Measurements from ENCODE around the gene RNASEH1.

RNASEH1 gene, protein sequence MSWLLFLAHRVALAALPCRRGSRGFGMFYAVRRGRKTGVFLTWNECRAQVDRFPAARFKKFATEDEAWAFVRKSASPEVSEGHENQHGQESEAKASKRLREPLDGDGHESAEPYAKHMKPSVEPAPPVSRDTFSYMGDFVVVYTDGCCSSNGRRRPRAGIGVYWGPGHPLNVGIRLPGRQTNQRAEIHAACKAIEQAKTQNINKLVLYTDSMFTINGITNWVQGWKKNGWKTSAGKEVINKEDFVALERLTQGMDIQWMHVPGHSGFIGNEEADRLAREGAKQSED

DNA sequence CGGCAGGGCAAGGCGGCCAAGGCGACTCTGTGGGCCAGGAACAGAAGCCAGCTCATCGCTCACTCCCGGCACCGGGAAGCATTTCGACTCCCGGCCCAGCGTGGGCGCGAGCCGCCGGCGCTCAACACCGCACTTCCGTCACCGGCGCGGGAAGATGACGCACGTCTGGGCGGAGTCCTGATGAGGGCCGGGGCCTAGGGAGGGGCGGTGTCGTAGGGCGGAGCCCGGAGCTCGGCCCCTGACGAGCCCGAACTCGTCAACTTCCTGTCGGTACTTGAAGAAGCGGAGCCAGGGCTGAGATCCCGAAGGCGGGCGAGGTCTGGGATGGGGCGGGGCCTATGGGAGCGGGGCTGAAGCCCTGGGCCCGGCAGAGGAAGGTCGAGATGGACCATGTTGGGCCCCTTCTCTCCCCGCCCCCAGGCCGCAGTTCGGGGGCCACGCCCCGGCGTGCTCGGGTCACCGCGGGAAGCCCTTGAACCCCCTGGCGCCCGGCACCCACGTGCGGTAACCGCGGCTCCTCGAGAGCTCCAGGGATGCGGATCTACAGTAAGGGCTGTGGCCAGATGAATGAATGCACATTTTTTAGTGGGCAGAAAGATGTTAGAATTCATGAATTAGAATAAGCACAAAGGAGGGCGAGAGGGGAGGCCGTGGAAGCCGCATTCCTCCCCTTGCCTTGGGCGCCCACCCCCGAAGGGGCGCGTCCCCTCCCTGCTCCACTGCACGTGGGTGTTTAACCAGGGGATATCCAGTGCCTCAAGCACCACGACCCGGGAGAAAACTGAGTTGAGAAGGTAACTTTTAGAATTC lies at the start of gene RNASEH1:
Gene RNASEH1 (minus strand): TSS at position 129 of the 810 bp plus-strand sequence. CDS start 73 bp downstream, at position 56.
- peak; percentile 96 for DNase-seq

DNA sequence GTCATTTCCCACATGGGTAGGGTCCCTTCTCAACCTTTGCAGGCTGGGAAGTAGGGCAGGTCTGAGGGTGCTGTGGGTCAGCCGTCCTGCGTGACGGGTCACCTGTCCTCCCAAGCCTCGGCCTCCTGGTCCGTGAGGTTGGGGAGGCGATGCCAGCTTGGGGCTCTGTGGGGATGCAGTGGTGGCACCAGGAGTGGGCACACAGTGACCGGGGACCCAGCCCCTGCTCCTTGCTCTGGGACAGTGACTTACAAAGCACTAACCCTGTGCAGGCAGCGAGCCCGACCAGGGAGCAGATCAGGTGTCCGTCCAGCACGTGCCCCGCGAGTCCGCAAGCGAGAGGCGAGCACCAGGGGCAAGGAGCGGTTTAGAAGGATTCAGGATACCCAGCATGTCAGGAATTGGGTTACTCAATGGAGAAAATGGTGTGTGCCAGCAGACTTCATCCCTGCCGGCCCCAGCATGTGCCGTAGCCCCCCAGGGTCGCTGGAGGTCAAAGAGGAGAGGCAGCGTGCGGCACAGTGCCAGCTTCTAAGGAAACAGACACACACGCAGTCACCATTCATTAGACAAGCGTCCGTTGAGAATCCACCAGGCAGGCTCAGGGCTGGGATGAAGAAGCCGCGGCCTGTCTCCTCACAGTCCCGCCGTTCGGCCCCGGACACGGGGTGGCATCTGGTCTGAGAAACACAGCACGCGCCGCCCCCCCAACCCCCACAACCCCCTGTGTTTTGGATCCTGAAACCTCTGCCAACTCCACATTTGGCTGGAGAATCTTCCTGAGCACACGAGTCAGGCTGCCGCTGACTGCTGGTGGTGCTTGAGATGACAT lies 48.5 kb upstream of the RNASEH1 start:
- no peak for DNase-seq

DNA sequence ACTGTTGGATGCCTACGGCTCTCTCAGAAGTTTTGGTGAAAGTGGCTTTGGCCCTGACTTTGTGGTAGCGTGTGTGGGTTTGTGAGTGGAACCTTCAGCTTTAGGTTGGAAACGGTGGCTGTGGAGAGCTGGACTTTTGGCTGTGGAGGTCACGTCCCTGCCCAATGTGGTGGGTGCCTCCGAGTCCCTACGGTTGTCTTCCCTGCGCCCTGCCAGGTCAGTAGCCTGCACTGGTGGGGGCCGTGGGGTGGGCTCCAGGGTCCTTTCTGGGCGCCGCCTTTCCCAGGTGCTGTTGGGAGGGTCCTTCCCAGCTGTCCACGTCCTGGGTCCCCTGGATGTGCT lies 47.9 kb upstream of the RNASEH1 start:
- no peak for DNase-seq

DNA sequence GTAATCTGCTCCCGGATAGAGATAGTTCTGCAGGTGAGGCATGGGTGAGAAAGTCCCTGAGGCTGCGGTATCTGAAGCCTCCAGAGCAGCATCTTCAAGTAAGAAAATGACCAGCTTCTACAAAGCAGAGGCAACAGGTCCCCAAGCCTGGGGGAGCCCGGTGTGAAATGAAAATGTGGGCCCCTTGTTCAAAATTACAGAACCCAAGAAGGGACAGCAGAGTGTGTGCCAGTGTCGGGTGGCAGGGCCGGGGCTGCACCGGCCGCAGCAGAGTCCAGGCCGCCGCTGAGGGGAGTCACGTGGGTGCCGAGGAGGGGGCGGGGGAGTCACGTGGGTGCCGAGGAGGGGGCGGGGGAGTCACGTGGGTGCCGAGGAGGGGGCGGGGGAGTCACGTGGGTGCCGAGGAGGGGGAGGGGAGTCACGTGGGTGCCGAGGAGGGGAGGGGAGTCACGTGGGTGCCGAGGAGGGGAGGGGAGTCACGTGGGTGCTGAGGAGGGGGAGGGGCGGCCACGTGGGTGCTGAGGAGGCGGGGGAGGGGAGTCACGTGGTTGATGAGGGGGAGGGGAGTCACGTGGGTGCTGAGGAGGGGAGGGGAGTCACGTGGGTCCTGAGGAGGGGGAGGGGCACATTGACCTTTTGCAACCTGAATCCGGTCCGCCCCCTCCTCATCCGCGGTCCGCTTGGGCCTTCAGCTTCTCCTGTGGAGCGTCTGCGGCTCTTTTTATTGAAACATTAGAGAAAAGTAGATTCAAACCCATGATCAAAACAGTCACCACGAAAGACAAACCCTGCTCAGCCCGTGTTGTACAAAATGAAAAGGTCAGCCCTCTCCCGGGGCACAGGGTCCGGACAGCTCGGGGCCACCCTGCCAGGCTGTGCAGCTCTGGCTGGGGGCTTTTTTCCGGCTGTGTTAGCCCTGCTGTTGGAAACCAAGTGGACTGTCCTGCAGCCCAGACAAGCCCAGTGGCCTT lies 47.1 kb upstream of the RNASEH1 start:
- DNase-seq: peak; percentile 64

DNA sequence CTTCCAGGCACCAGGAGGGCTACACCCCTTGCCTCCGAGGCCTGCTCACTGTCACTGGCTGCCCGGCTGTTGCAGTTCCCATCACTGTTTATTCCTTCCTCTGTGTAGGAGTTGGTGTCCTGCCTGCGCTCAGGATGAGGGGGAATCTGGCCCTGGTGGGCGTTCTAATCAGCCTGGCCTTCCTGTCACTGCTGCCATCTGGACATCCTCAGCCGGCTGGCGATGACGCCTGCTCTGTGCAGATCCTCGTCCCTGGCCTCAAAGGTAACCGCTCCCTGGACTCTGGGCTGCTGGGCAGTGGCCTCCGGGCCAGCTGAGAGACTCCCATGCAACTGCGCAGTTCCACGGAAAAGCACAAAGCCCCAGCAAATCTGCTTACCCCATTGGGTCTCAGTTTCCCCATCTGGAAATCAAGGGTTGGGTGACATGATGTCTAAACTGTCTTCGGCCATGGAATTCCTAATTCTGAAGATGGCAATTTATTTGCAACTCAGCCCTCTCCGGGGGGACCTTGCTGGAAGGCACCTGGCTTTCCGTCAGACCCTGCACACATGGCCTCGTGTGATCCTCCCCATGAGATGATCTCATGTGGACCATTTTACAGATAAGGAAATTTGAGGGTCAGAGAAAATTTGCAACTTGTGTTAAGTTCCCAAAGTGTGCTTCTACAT lies 46.2 kb upstream of the RNASEH1 start:
- DNase-seq: no peak

DNA sequence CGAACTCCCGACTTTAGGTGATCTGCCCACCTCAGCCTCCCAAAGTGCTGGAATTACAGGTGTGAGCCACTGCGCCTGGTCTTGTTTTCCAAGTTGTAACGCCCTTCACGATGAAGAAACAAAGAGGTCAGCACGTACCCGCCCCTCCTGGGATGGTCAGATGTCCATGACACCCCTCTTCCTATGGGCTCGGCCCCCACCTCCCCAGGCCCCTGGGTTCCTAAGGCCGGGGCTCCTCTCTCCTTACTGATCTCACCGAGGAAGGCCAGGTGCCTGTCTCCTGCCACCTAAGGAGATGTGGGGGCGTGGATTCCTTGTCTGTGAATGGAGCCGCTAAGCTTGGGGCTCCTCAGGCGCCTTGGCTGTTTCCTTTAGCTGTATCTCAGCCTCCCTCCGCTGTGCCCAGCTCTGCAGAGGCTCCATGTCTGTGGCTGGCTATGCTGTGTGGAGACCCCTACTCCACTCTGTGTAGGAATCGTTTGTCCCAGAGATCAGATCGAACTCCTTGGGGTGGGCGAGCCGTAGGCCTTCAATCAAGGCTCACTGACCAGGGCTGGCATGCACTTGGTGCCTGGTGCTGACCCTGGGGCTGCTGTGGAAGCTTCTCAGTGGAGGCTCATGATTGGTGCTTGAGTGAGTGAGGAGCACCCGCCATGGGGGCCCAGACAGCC lies 45.5 kb upstream of the RNASEH1 start:
- DNase-seq: no peak

DNA sequence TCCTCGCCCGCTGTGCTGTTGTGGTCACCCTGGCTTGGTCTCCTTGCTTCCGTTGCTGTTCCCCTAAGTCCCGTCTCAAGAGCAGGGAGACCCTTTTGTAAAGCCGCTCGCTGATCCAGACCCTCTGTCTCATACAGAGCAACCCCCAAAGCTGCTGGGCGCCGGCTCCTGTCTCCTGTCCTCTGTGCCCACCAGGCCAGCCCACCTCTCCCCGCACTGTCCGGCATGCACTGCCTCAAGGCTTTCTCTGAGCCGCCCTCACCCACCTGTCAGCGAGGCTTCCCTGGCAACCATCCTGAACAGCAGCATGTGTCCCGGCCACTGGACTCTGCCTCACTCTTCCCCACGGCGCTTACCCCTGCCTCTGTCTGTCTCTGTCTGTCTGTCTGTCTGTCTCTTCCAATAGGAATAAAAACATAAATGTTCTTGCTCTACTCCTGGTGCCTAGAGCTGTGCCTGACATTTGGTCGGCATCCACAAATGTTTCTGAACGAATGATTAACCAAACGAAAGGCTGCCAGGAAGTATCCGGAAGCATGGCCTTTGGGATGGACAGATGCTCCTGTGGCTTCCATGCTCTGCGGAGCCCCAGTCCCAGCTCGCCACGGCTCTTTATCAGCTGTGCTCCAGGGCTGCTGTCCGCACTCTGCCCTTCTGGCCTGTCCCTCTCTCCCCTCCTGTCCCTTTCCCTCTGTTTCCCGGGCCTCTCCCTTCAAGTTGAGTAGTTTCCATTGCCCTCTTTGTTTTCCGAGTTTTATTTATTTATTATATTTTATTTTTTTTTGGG lies 44.6 kb upstream of the RNASEH1 start:
- DNase-seq: no peak

DNA sequence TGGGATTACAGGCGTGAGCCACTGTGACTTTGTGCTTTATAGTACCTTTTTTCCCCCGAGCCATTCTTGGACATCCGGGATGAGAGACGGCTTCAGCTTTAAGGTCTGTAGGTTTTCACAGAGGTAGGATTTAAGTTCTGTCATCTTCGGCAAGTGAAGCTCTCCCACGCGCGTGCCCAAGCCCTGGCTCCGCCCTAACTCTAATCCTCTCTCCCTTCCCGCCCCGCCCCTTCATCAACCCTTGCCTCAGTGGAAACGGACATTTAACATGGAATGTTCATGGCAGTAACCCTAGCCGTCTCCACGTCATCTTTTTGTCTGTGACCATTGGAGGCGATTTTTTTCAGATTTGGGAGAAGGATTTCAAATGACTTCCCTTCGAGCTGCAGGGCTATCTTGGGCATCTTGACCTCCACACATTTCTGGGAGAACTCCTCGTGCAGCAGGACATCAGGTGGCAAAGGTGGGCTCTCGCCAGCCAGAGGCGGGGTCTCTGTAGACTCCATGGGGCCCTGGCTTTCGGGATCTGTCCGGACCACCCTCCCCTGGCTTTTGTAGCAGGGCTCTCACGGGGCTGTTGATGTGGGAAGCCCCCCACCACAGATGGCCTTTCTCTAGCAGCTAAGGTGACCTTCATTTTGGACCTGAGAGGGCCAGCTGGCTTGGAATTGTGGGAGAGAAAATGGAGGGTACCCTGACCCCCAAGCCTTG lies 43.6 kb upstream of the RNASEH1 start:
- DNase-seq: no peak

DNA sequence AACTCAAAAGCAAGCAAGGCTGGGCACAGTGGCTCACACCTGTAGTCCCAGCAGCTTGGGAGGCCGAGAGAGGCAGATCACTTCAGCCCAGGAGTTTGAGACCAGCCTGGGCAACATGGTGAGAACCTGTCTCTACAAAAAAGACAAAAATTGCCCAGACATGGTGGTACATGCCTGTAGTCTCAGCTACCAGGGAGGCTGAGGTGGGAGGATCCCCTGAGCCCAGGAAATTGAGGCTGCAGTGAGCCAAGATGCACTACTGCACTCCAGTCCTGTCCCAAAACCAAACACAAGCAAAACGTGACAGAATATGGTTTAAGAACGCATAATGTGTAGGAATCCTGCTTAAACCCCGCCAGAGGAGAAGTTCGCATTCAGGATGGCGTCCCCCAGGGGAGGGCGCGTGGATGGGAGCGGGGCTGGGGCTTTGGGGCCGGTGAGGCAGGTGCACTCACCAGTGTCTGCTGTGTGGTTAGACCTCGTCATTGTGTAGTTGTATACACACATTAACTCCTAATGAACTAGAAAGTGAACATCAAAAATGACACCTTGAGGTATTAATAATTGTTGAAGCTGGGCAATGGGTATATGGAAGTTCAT lies 42.2 kb upstream of the RNASEH1 start:
- DNase-seq: no peak

DNA sequence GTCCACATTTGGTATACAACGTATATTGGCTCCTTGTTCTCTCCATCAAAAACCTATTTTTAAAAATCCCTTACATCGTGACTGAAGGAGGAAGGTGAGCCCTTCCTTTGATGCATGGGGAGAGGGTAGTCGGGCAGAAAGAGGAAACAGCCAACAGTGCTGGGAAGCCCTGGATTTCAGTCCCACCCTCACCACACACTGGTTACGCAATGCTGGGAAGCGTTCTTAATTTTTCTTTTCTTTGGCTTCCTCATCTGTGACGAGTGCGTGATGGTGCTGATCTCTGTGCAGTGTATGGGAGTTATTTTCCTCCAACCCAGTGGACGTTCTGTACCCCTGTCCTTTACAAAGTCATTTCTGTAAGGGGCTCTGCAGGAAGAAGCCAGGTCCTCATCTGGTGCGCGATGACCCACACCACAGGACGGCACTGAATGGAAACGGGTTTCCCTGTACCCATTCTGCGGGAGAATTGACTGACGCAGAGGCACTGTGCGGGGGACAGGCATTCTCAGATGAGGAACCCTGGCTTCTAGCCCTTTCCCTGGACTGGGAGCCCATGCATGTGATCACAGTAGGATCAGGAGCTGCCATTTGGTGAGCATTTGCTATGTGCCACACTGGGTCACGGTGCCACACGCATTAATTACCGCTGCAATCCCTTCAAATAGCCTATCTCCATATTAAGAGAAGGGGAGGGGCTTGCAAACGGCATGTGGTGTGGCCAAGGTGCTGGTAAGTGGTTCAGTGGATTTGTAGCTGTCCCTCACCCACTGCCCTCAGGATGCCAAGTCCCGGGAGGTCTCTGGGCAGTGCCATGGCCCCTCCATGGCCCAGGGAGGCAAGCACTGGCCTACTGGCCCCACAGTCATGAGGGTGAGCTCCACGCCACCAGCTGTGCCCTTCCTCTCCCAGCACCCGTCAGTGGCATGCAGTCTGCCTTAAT lies 41.0 kb upstream of the RNASEH1 start:
- no peak for DNase-seq

DNA sequence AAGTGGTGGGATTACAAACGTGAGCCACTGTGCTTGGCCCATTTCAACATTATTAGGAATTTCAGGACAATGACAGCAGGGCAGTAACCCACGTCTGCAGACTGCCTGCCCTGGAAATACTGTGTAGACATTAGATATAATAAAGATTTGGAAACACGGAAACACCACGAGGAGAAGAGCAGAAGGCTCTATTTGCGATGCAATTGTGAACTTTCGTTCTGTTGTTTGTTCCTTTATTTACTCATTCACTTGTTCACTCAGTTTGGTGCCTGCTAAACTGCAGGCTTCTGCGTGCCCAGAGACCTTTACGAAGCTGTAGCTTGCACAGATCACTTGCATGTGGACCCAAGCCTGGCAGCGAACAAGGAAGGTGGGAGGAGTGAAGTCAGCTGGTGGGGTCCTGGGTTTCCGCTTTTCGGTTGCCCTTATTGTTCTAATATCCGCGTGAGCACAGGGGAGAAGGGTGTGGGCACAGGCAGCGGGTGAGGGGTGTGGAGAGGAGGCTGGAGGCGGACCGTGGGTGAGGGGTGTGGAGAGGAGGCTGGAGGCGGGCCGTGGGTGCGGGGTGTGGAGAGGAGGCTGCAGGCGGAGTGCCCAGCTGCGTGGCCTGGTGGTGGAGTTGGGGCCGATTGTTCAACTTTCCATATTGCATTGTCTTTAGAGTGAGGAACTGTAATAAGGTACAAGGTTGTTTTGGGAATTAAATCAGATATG lies 40.2 kb upstream of the RNASEH1 start:
- no peak for DNase-seq

DNA sequence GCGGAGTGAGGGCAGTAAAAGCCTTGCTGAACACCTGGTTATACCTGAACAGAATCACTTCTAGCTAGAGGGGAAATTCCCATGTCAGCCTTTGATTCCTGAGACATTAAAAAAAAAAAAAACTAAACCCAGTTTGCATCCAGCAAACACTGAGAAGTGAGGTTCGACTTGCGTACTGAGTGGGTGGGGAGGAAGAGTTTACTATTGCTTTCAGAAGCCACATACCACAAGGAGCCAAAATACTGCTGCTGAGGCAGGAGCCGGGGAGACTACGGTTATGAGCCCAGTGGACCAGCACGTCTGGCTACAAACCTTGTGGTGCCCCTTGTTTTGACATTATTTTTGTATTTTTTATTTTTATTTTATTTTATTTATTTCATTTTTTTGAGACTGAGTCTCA lies 39.4 kb upstream of the RNASEH1 start:
- DNase-seq: no peak

DNA sequence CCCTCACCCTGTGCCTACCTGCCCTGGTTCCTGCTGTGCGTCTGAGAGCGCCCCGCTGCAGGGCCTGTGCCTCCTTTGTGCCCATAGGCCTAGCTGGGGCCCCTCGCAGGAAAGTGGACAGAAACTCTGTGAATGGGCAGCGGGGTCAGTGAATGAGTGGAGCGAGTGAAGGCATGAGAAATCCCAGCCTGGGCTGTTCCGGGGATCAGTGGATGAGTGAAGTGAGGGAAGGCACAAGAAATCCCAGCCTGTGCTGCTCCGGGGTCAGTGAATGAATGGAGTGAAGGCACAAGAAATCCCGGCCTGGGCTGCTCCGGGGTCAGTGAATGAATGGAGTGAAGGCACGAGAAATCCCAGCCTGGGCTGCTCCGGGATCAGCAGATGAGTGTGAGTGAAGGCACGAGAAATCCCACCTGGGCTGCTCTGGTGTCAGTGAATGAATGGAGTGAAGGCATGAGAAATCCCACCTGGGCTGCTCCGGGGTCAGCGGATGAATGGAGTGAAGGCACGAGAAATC lies 38.8 kb upstream of the RNASEH1 start:
- DNase-seq: no peak

DNA sequence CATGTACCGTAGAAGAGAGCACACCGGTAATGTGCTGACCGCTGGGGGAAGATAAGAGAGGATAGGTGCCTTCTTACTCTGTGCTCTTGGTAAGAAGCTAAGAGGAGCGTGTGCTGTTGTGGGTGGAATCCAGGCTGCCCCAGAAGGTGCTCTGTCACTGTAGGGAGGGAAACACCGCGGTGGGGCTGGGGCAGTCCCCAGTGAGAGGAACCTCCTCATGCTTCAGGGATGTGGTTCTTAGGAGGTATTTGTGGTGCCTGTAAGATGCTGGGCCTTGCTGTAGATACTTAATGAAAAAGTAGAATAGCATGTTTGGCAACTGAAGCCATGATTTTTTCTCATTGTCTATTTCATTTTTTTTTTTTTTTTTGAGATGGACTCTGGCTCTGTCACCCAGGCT lies 37.9 kb upstream of the RNASEH1 start:
- DNase-seq: no peak

DNA sequence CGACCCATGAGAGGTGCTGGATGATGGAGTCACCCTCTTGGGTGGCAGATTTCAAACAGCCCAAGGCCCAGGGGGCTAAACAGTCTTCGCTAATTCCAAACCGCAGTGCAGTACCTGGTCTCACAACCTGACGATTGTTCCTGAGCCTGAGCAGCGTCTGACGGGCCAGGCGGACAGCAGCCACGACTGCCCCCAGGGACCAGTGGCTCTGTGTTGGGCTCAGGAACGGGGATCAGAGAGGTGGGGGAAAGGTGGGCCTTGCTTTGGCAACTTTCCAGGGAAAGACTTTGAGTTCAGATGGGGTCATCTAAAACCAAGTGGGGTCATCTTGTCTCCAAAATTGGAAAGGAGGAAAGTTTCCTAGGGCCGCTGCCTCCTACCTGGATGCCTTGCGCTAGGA lies 37.3 kb upstream of the RNASEH1 start:
- no peak for DNase-seq

DNA sequence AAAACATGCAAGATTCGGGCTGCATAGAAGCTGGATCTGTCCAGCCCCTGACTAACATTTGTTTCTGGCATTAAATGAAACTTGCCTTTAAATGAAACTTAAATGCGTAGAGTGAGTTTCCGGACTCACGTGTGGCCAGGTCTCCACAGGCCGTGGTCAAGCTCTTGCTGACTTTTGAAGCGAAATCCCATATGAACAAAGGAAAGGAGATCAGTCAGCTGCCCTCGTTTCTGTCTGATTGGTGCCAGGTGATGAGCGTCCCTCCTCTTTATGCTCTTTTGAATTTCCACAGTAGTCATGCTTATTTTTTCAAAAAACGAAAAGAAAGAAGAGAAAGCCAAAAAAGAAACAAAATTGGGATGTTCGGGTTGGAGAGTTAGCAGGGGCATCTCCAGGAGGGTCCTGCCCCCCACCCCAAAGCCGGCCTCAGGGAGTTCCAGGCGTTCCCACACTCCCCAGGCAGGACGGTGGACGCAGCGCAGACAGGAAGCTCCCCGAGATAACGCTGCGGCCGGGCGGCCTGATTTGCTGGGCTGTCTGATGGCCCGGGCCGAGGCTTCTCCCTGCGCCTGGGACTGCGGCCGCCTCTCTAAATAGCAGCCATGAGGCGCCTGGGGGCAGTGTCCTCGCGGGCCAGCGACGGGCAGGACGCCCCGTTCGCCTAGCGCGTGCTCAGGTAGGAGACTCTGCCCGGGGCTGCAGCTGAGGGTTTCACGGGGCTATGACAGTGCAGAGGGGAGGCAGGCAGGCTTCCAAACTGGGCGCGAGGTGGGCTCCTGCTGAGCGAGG lies 36.6 kb upstream of the RNASEH1 start, which contains the start of gene COLEC11:
Gene COLEC11 (plus strand): TSS at position 620 of the 789 bp plus-strand sequence. CDS start 9,229 bp downstream, outside the sequence.
- DNase-seq: no peak
